CD4-positive, alpha-beta T cell treated with Interleukin-10 for 1 hour (primary cell): ENCODE measurements around the gene TMOD3.

Source experiments
- DNase-seq: peaks from one replicate; pipeline ENCODE4 v3.0.0-alpha.2; 2020

Gene TMOD3

GRCh38 chr15:51912528-51912927, 83.1 kb downstream of the TMOD3 start:
- no peak for DNase-seq

GRCh38 chr15:51917493-51917892, 88.0 kb downstream of the TMOD3 start:
- no peak for DNase-seq

- no peak for DNase-seq
These were observed 95.0 kb downstream of the TMOD3 start for GRCh38 chr15:51924156-51925068.

- DNase-seq: no peak
These were observed 97.4 kb downstream of the TMOD3 start for GRCh38 chr15:51926809-51927208.

GRCh38 chr15:51931016-51931415, 101.6 kb downstream of the TMOD3 start:
- no peak for DNase-seq

DNA sequence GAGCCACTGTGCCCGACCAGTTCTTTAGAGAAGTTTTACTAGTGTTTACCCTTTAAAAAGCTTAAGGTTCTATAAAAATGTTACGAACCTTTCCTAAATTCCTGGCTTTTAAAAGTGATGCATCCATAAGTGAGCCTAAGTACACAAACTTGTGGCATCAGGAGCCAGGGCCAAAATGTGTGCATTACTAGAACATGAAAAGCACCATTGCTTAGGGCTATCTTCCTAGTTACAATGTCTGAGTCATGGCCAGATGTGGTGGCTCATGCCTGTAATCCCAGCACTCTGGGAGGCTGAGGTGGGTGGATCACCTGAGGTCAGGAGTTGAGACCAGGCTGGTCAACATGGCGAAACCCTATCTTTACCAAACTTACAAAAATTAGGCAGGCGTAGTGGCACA, 102.2 kb downstream of the TMOD3 start:
- no peak for DNase-seq

DNA sequence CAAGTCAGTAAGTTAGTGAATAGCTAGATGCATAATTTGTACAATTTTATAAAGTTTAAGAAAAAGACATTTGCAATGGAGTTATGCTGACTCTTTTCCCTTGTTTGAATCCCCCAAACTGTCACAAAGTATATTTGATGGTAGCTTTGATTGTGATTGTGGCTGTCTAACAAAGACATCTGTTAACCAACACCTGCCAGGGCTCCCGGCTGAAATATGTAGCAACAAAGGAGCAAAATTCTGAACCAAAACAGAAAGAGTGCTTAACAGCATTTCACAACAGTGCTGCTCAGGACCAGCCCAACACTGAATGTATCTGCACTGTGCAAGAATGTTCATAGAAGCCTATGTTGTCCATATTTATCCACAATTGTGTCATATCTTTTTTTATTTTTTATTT, 102.7 kb downstream of the TMOD3 start:
- DNase-seq: no peak

- no peak for DNase-seq
These were observed 106.1 kb downstream of the TMOD3 start for GRCh38 chr15:51935466-51936104.

DNA sequence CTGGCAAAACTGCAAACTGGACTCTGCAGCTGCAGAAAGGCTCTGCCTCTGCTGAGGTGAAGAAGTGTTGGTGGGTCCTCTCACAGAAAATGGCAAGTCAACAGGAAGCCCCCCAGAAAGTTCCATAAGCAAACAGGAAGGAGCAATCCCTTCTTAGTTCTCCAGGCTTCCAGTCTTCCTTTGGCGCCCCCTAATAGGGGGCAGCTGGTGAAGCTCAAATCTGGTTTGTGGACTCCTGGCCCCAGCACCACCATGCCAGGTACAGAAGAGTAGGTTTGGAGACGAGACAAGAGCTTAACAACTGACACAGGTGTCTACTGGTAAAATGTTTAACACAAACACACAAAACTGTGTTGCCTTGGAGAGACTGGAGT, 106.6 kb downstream of the TMOD3 start:
- no peak for DNase-seq

- DNase-seq: no peak
These were observed 108.8 kb downstream of the TMOD3 start for GRCh38 chr15:51938286-51938685.

GRCh38 chr15:51939216-51939615, 109.8 kb downstream of the TMOD3 start:
- no peak for DNase-seq

DNA sequence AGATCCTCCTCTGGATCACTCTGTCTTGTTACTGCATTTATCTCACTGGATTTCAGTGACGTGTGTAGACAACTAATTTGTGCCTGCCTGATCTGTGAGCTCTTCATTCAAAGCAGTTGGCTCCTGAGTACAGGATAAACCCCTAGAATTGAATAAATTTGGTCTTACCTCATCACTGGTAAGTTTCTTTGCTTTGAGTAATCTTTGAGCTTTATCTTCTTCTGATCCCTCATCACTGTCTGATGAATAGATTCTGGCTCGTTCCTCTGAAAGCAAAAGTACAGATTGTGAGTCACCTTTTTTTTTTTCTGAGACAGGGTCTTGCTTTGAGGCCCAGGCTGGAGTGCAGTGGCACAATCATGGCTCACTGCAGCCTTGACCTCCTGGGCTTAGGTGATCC, 117.7 kb downstream of the TMOD3 start:
- DNase-seq: no peak

DNA sequence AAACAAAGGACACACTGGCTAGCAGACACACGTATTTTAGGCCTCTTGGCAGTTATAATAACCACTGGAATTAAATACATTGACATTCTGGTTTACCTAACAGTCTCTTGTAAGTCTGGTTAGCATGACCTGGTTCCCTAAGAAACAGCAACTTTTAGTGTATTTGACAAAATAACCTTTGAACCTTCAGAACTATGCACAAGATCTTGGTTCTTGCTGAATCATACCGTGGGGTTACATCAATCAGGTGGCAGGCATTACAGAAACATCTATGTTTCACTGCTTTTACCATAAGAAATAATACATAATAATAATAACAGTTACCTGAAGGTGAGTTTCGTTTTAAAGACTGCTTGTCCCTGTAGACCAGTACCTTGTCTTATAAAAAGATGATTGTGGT, 123.4 kb downstream of the TMOD3 start:
- DNase-seq: no peak

DNA sequence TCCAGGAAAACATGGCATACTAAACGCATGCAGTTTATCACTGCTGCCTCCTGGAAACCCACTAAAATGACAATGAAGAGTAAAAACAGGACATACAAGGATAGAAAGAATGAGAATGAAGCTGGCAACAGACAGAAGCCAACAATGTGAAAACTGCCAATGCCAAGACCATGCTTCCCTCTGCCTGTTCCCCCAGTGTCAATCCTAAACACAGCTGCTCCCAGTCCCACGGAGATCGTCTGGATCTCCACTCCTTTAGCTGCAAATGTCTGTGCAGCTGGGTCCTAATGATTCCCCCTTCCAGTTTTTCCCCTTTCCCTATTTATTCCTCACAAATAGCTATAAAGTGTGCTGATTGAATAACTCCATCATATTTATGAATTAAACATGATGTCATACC, 126.1 kb downstream of the TMOD3 start:
- DNase-seq: no peak
